Activated CD8-positive, alpha-beta memory T cell treated with anti-CD3 and anti-CD28 coated beads for 1 hour (primary cell): ENCODE measurements around the gene TSSK6.
A peak's percentile ranks its signal among the peaks of the same experiment; 100 is the strongest.

Experiments used
- DNase-seq, 2 donors: peaks; one replicate each; pipeline ENCODE4 v3.0.0-alpha.2; 2020; ENCODE audit warnings: low read depth in 1 of 2; ENCODE audit errors: extremely low read depth in 1 of 2

Gene TSSK6

GRCh38 chr19:19507354-19507753, 8.0 kb downstream of the TSSK6 start:
- no peak for DNase-seq

GRCh38 chr19:19506592-19506991, 8.8 kb downstream of the TSSK6 start:
- DNase-seq, result no peak

- DNase-seq, result no peak
Observed at GRCh38 chr19:19505669-19506326, 9.6 kb downstream of the TSSK6 start.

GRCh38 chr19:19504754-19505668, 10.3 kb downstream of the TSSK6 start:
- no peak for DNase-seq

GRCh38 chr19:19502808-19503602, 12.3 kb downstream of the TSSK6 start:
- DNase-seq, result no peak

- no peak for DNase-seq
Observed at GRCh38 chr19:19502281-19502680, 13.1 kb downstream of the TSSK6 start.

GRCh38 chr19:19501798-19502197, 13.6 kb downstream of the TSSK6 start:
- no peak for DNase-seq

- DNase-seq, result no peak
Observed at GRCh38 chr19:19500975-19501644, 14.2 kb downstream of the TSSK6 start.

- no peak for DNase-seq
Observed at GRCh38 chr19:19499272-19499995, 15.9 kb downstream of the TSSK6 start.

- no peak for DNase-seq
Observed at GRCh38 chr19:19498255-19498991, 16.9 kb downstream of the TSSK6 start.

- no peak for DNase-seq
Observed at GRCh38 chr19:19495614-19496603, 19.4 kb downstream of the TSSK6 start.

- DNase-seq, result no peak
Observed at GRCh38 chr19:19493841-19494546, 21.4 kb downstream of the TSSK6 start.

GRCh38 chr19:19492026-19492610, 23.2 kb downstream of the TSSK6 start:
- DNase-seq, result no peak

GRCh38 chr19:19491321-19492025, 23.9 kb downstream of the TSSK6 start:
- no peak for DNase-seq

GRCh38 chr19:19490214-19490968, 25.0 kb downstream of the TSSK6 start:
- DNase-seq, result peak; percentile 58 to 62

GRCh38 chr19:19489804-19490204, 25.5 kb downstream of the TSSK6 start:
- DNase-seq, result no peak
